GM19395 (cell line): ENCODE results near the gene RCCD1.
"Not testable (repeated sequence)": the region's sequence is repeated elsewhere in the genome, so short reads cannot be mapped to it uniquely, and the experiment has no call there.

Source experiments
- ATAC-seq: cut with Tn5 transposase; IDR thresholded peaks from one replicate; pipeline ENCODE4 v1.9.1; 2021; ENCODE audit warnings: mild to moderate bottlenecking, moderate library complexity; ENCODE audit not compliant: unreplicated experiment

RCCD1 gene, protein sequence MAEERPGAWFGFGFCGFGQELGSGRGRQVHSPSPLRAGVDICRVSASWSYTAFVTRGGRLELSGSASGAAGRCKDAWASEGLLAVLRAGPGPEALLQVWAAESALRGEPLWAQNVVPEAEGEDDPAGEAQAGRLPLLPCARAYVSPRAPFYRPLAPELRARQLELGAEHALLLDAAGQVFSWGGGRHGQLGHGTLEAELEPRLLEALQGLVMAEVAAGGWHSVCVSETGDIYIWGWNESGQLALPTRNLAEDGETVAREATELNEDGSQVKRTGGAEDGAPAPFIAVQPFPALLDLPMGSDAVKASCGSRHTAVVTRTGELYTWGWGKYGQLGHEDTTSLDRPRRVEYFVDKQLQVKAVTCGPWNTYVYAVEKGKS

GRCh38 chr15:90954712-90955623 lies at the start of gene RCCD1:
RCCD1 (plus strand) TSS chr15:90954884; CDS start chr15:90956735, 1,851 bp downstream.
- peak; percentile 95 for ATAC-seq

- ATAC-seq, result no peak
Observed at GRCh38 chr15:90905306-90906180, 49.1 kb upstream of the RCCD1 start.

GRCh38 chr15:90906181-90906849 lies 48.4 kb upstream of the RCCD1 start:
- ATAC-seq, result no peak

- no peak for ATAC-seq
Observed at GRCh38 chr15:90907051-90907660, 47.5 kb upstream of the RCCD1 start.

DNA sequence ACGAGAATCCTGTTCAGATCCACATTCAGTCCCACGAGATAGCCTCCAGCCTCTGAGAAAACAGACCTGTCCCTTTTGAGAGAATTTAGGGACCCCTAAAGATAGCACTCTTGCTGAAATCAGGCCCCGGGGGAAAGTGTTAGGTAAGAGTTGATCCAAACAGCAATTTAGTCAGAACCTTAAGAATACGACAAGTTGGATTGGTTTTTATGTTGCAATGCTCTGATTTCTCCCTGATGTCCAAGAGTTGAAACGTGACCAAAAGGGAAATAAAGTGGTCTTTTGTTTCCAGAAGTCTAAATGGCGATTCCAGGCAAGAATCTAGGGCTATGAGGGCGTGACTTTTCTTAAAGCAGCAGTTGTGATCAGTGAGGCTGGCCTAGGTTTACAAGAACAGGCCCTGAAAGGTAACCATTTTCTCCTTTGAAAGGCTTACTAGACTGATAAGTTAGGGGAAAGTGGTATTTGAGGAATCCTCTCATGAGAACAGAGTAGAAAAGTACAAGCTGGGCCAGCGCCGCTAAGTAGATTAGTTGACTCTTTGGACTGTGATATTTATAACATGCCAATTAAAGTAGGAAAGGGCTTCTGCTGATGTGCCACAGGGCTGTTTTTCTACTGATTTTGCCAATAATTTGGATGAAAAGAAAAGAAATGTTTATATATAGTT lies 46.7 kb upstream of the RCCD1 start:
- ATAC-seq, result no peak

GRCh38 chr15:90909449-90909848 lies 45.2 kb upstream of the RCCD1 start:
- not testable (repeated sequence) for ATAC-seq

GRCh38 chr15:90909976-90910375 lies 44.7 kb upstream of the RCCD1 start:
- no peak for ATAC-seq

- no peak for ATAC-seq
Observed at GRCh38 chr15:90910441-90911301, 44.0 kb upstream of the RCCD1 start.

DNA sequence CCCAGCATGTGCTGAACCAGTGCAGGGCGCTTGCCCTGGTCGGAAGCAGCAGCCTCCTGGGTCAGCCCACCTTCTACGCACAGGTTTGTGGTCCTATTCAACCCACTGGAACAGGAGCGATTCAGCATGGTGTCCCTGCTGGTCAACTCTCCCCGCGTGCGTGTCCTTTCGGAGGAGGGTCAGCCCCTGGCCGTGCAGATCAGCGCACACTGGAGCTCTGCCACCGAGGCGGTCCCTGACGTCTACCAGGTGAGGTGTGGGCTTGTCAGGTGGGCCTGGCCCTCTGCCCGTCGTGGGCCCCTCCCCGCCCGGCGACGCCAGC lies 43.4 kb upstream of the RCCD1 start:
- no peak for ATAC-seq

GRCh38 chr15:90911906-90912769 lies 42.5 kb upstream of the RCCD1 start:
- no peak for ATAC-seq

DNA sequence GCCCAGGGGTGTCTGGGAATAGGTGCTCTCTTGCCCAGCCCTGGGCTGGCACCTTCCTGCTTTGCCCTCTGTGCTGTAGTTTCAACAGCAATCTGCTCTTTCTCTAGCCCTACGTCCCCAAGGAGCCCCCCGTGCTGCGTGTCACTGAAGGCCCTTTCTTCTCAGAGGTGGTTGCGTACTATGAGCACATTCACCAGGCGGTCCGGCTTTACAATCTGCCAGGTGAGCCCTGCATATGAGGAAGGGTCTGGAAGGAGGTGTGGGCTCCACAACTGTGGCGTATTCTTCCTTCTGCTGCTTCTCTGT lies 42.0 kb upstream of the RCCD1 start:
- no peak for ATAC-seq

- no peak for ATAC-seq
Observed at GRCh38 chr15:90913398-90913944, 41.2 kb upstream of the RCCD1 start.

DNA sequence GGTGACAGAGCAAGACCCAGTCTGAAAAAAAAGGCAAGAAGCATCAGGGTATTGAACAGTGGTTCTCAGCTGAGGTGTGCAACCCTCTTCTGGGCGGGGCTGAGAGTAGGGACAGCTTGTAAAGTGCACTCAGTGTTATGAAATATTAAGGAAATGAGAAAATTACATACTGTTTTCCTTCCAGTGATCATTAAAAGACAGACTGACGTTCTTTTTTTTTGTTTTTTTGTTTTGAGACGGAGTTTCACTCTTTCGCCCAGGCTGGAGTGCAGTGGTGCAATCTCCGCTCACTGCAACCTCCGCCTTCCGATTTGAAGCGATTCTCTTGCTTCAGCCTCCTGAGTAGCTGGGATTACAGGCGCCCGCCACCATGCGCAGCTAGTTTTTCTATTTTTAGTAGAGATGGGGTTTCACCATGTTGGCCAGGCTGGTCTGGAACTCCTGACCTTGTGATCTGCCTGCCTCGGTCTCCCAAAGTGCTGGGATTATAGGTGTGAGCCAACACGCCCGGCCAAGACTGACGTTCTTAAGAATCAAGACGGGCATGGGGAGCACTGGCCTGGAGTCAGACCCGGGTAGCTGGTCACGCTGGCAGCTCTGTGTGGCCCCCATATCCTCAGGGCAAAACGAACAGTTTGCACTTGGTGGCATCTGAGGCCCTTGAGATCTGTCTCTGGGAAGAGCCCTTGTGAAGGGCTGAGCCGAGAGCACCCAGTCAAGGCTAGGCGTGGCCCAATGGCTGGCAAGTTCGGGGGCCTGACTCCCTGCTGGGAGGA lies 40.2 kb upstream of the RCCD1 start:
- no peak for ATAC-seq

- ATAC-seq, result no peak
Observed at GRCh38 chr15:90915216-90915807, 39.4 kb upstream of the RCCD1 start.

GRCh38 chr15:90915808-90916440 lies 38.8 kb upstream of the RCCD1 start:
- ATAC-seq, result no peak

GRCh38 chr15:90916461-90916860 lies 38.2 kb upstream of the RCCD1 start:
- ATAC-seq, result no peak
